ENCODE measurements around the gene MAST3. TPM values are rescaled to one million over a fixed set of nuclear protein-coding genes. Genes with fewer than 3 reads are reported as not detected.

Gene MAST3
- total and polyA plus RNA-seq, 2 of the 13 experiments (the other 11 are each of a cell fraction or from before 2014, with no cell fraction given), result 4.1 to 4.6 TPM

- TF ChIP-seq ARNT (IDR thresholded peaks at IDR 0.05) (no peak), HOXA7 (CRISPR knock-in tag; IDR thresholded peaks at IDR 0.05) (no peak), ZMYM4 (CRISPR knock-in tag; IDR thresholded peaks at IDR 0.05) (peak; percentile 81), ELF4 (CRISPR knock-in tag; IDR thresholded peaks at IDR 0.05; ENCODE audit: borderline replicate concordance) (no peak), KDM3A (CRISPR knock-in tag; IDR thresholded peaks at IDR 0.05; ENCODE audit: low read depth) (0 out of 2 replicates have a peak, but pooled peaks have one; percentile 29), ZNF367 (CRISPR knock-in tag; IDR thresholded peaks at IDR 0.05; ENCODE audit: borderline replicate concordance) (no peak), ZNF121 (CRISPR knock-in tag; IDR thresholded peaks at IDR 0.05) (no peak), PHF21A (CRISPR knock-in tag; IDR thresholded peaks at IDR 0.05) (peak; percentile 94), ZNF503 (CRISPR knock-in tag; IDR thresholded peaks at IDR 0.05) (0 out of 2 replicates have a peak, but pooled peaks have one; percentile 34), ZNF749 (CRISPR knock-in tag; IDR thresholded peaks at IDR 0.05; ENCODE audit: borderline replicate concordance) (no peak; the same call in 1 of the 2 replicates), PATZ1 (CRISPR knock-in tag; IDR thresholded peaks at IDR 0.05) (peak; percentile 24; the same call in 1 of the 2 replicates), ZNF773 (CRISPR knock-in tag; IDR thresholded peaks at IDR 0.05; ENCODE audit: borderline replicate concordance) (no peak), CHD2 (IDR thresholded peaks at IDR 0.05; ENCODE audit: low read depth, low read length) (0 out of 2 replicates have a peak, but pooled peaks have one; percentile 70), BORCS8-MEF2B (CRISPR knock-in tag; IDR thresholded peaks at IDR 0.05) (peak; percentile 37; the same call in 1 of the 2 replicates), MBD4 (IDR thresholded peaks at IDR 0.05; ENCODE audit: borderline replicate concordance, low read length) (no peak), FOXA1 (IDR thresholded peaks at IDR 0.05) (no peak), FOXA1 (CRISPR knock-in tag; IDR thresholded peaks at IDR 0.05) (0 out of 2 replicates have a peak, but pooled peaks have one; percentile 2), HOXA9 (CRISPR knock-in tag; IDR thresholded peaks at IDR 0.05; ENCODE audit: borderline replicate concordance) (no peak), ZNF572 (CRISPR knock-in tag; IDR thresholded peaks at IDR 0.05) (no peak), HMG20A (CRISPR knock-in tag; IDR thresholded peaks at IDR 0.05; ENCODE audit: borderline replicate concordance) (no peak), HMGXB3 (CRISPR knock-in tag; IDR thresholded peaks at IDR 0.05; ENCODE audit: borderline replicate concordance) (peak; percentile 95), ELF1 (CRISPR knock-in tag; IDR thresholded peaks at IDR 0.05) (no peak), TRIM24 (CRISPR knock-in tag; IDR thresholded peaks at IDR 0.05) (no peak), ZNF256 (CRISPR knock-in tag; conservative IDR thresholded peaks at IDR 0.05) (no peak)
Observed at GRCh38 chr19:18192673-18193387, 95.3 kb downstream of the MAST3 start, which contains the start of gene MPV17L2 (continued).

Data from HepG2 (cell line).